ENCODE measurements around the gene KRT7. TPM values are rescaled to one million over a fixed set of nuclear protein-coding genes. Genes with fewer than 3 reads are reported as not detected.

Gene KRT7
- polyA plus RNA-seq, 1 of the 3 experiments (the other 2 are of a cell fraction): 5.4 TPM

DNA sequence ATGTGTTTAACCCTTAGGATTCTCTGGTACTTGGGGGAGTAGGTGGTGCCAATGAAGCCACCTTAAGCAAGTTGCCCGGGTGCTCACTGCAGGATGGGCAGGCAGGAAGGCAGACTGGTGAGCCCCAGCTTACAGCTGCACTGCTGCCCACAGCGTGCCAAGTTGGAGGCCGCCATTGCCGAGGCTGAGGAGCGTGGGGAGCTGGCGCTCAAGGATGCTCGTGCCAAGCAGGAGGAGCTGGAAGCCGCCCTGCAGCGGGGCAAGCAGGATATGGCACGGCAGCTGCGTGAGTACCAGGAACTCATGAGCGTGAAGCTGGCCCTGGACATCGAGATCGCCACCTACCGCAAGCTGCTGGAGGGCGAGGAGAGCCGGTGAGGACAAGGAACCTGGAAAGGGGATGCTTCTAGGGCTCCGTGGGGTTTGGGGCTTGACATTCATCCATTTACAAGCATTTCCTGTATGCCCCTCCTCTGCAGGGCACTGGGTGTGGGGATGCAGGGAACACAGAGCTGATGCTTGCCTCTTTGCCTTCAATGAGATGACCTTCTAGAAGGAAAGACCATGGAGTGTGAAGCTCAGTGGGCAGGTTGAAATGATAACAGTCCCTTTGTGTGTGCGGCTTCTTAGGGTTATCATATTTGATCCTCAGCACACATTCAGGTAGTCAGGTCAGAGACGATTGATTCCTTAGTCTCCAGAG, 12.4 kb downstream of the KRT7 start:
- no peaks in the 10 kb centered on the region for H3K27me3 ChIP-seq (ENCODE audit: insufficient read depth)
- TF ChIP-seq, protein P1, sequence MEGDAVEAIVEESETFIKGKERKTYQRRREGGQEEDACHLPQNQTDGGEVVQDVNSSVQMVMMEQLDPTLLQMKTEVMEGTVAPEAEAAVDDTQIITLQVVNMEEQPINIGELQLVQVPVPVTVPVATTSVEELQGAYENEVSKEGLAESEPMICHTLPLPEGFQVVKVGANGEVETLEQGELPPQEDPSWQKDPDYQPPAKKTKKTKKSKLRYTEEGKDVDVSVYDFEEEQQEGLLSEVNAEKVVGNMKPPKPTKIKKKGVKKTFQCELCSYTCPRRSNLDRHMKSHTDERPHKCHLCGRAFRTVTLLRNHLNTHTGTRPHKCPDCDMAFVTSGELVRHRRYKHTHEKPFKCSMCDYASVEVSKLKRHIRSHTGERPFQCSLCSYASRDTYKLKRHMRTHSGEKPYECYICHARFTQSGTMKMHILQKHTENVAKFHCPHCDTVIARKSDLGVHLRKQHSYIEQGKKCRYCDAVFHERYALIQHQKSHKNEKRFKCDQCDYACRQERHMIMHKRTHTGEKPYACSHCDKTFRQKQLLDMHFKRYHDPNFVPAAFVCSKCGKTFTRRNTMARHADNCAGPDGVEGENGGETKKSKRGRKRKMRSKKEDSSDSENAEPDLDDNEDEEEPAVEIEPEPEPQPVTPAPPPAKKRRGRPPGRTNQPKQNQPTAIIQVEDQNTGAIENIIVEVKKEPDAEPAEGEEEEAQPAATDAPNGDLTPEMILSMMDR (IDR thresholded peaks at IDR 0.05): no peak
- TF ChIP-seq TAF1 (IDR thresholded peaks at IDR 0.05; ENCODE audit: borderline replicate concordance, low read depth, low read length) (no peak), YY1 (IDR thresholded peaks at IDR 0.05; ENCODE audit: low read depth) (no peak), TEAD4 (IDR thresholded peaks at IDR 0.05; ENCODE audit: borderline replicate concordance, insufficient read depth) (no peak), FOXM1 (IDR thresholded peaks at IDR 0.05; ENCODE audit: low read depth) (no peak), GABPA (IDR thresholded peaks at IDR 0.05; ENCODE audit: low read depth) (no peak), POLR2AphosphoS5 (IDR thresholded peaks at IDR 0.05; ENCODE audit: low read depth, low read length) (no peak), RFX5 (IDR thresholded peaks at IDR 0.05; ENCODE audit: low read length) (no peak), MEF2A (IDR thresholded peaks at IDR 0.05; ENCODE audit: borderline replicate concordance, low read depth) (no peak)
- TF ChIP-seq, protein P2, sequence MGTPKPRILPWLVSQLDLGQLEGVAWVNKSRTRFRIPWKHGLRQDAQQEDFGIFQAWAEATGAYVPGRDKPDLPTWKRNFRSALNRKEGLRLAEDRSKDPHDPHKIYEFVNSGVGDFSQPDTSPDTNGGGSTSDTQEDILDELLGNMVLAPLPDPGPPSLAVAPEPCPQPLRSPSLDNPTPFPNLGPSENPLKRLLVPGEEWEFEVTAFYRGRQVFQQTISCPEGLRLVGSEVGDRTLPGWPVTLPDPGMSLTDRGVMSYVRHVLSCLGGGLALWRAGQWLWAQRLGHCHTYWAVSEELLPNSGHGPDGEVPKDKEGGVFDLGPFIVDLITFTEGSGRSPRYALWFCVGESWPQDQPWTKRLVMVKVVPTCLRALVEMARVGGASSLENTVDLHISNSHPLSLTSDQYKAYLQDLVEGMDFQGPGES (IDR thresholded peaks at IDR 0.05; ENCODE audit: low read depth, low read length): no peak
- WGBS (ENCODE audit: low lambda C conversion rate): 76% methylated on average over 19 of the region's 20 CpGs
- no peak for DNase-seq
- no peaks in the 10 kb centered on the region for H3K79me2 ChIP-seq (ENCODE audit: insufficient read depth)
- H3K9ac ChIP-seq: no peak overlapping the region
- H3K36me3 ChIP-seq (replicated peaks in 1 of 2; ENCODE audit: control insufficient read depth in 1 of 2, insufficient read depth in 2 of 2, low read length in 1 of 2): no peaks in the 10 kb centered on the region
- no peak overlapping the region for H2AFZ ChIP-seq (ENCODE audit: low read depth)
- no peaks in the 10 kb centered on the region for H3F3A ChIP-seq (replicated peaks; ENCODE audit: insufficient read depth)
- H3K4me2 ChIP-seq: no peak overlapping the region
- POLR2A ChIA-PET: no interaction called here
- H3K4me3 ChIP-seq (ENCODE audit: low read depth in 2 of 2, low read length in 1 of 2): no peak overlapping the region
- H3K27ac ChIP-seq (ENCODE audit: low read depth in 2 of 2, low read length in 1 of 2): no peak overlapping the region; a peak in 1 of 4 replicates
- CTCF ChIA-PET: interaction anchor here (0.8 to 3.5 kb wide), 17 partner anchors 11 to 88 kb away, joined by 3 to 15 read pairs (median 4); no protein-coding TSS in a partner anchor
- no peaks in the 10 kb centered on the region for H3K9me3 ChIP-seq
- H3K4me1 ChIP-seq (ENCODE audit: control insufficient read depth in 1 of 2, insufficient read depth in 2 of 2, low read depth in 1 of 2, low read length in 1 of 2): peaks cover 23 to 27% of the 10 kb centered on the region in 2 experiments; a peak in 3 of 4 replicates
- no peaks in the 10 kb centered on the region for H4K20me1 ChIP-seq (ENCODE audit: insufficient read depth)
- H3K9me2 ChIP-seq: no peaks in the 10 kb centered on the region

DNA sequence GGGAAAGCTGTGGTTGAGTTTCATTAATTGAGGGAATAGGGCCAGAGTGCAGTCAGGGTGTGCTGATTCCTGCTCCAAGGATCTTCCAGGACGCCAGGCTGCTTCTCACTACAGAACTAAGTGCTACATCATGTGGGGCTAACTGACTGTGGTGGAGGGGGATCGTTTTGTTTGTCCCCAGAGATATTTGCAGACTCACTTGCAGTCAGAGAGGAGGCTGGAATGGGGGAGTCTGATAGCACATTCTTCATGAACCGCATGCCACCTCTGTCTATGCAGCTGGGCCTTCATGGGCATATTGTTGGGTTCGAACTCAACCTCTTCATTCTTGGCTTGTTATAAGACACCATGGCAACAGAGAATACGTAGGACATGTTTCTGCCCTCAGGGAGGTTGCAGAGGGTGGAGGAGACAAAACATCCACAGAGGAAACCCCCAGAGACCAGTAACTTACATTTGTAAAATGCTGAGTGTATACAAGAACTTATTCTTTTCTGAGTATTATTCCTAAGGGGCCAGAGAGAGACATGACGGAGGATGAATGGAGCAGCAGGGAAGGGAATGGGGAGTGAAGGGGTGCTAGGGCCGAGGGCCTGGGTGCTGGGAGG, 13.0 kb downstream of the KRT7 start:
- Histone ChIP-seq H3K79me2 (ENCODE audit: insufficient read depth) (no peaks in the 10 kb centered on the region), H3K9ac (no peak overlapping the region), H3K4me3 (ENCODE audit: low read depth in 2 of 2, low read length in 1 of 2) (no peak overlapping the region), H2AFZ (ENCODE audit: low read depth) (no peak overlapping the region), H3K27me3 (ENCODE audit: insufficient read depth) (no peaks in the 10 kb centered on the region), H3K9me3 (no peaks in the 10 kb centered on the region), H3K27ac (ENCODE audit: low read depth in 2 of 2, low read length in 1 of 2) (no peak overlapping the region), H4K20me1 (ENCODE audit: insufficient read depth) (no peaks in the 10 kb centered on the region), H3K4me2 (no peak overlapping the region), H3K9me2 (no peaks in the 10 kb centered on the region), H3F3A (replicated peaks; ENCODE audit: insufficient read depth) (peaks cover under 1% of the 10 kb centered on the region), H3K36me3 (replicated peaks in 1 of 2; ENCODE audit: control insufficient read depth in 1 of 2, insufficient read depth in 2 of 2, low read length in 1 of 2) (no peaks in the 10 kb centered on the region), H3K4me1 (ENCODE audit: control insufficient read depth in 1 of 2, insufficient read depth in 2 of 2, low read depth in 1 of 2, low read length in 1 of 2) (peaks cover 23 to 27% of the 10 kb centered on the region in 2 experiments; a peak in 3 of 4 replicates)
- 74% methylated on average over 7 of the region's 7 CpGs for WGBS (ENCODE audit: low lambda C conversion rate)
- POLR2A ChIA-PET: no interaction called here
- no peak for DNase-seq
- CTCF ChIA-PET: interaction anchor here (1.0 to 3.5 kb wide), 7 partner anchors 9 to 60 kb away, joined by 3 to 15 read pairs (median 4); no protein-coding TSS in a partner anchor
- TF ChIP-seq MXI1 (IDR thresholded peaks at IDR 0.05; ENCODE audit: low read depth, low read length) (no peak), POLR2AphosphoS5 (IDR thresholded peaks at IDR 0.05; ENCODE audit: low read depth, low read length) (no peak), GATA2 (CRISPR knock-in tag; IDR thresholded peaks at IDR 0.05) (no peak), SIN3A (IDR thresholded peaks at IDR 0.05; ENCODE audit: borderline replicate concordance, low read depth, low read length) (no peak), EP300 (IDR thresholded peaks at IDR 0.05; ENCODE audit: borderline replicate concordance in 1 of 2, low read depth in 1 of 2, low read length in 1 of 2) (no peak)
- TF ChIP-seq, protein P2 (IDR thresholded peaks at IDR 0.05; ENCODE audit: low read depth, low read length): no peak
- TF ChIP-seq, protein P3, sequence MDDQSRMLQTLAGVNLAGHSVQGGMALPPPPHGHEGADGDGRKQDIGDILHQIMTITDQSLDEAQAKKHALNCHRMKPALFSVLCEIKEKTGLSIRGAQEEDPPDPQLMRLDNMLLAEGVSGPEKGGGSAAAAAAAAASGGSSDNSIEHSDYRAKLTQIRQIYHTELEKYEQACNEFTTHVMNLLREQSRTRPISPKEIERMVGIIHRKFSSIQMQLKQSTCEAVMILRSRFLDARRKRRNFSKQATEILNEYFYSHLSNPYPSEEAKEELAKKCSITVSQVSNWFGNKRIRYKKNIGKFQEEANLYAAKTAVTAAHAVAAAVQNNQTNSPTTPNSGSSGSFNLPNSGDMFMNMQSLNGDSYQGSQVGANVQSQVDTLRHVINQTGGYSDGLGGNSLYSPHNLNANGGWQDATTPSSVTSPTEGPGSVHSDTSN (IDR thresholded peaks at IDR 0.05): no peak
- TF ChIP-seq, protein P4, sequence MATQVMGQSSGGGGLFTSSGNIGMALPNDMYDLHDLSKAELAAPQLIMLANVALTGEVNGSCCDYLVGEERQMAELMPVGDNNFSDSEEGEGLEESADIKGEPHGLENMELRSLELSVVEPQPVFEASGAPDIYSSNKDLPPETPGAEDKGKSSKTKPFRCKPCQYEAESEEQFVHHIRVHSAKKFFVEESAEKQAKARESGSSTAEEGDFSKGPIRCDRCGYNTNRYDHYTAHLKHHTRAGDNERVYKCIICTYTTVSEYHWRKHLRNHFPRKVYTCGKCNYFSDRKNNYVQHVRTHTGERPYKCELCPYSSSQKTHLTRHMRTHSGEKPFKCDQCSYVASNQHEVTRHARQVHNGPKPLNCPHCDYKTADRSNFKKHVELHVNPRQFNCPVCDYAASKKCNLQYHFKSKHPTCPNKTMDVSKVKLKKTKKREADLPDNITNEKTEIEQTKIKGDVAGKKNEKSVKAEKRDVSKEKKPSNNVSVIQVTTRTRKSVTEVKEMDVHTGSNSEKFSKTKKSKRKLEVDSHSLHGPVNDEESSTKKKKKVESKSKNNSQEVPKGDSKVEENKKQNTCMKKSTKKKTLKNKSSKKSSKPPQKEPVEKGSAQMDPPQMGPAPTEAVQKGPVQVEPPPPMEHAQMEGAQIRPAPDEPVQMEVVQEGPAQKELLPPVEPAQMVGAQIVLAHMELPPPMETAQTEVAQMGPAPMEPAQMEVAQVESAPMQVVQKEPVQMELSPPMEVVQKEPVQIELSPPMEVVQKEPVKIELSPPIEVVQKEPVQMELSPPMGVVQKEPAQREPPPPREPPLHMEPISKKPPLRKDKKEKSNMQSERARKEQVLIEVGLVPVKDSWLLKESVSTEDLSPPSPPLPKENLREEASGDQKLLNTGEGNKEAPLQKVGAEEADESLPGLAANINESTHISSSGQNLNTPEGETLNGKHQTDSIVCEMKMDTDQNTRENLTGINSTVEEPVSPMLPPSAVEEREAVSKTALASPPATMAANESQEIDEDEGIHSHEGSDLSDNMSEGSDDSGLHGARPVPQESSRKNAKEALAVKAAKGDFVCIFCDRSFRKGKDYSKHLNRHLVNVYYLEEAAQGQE (IDR thresholded peaks at IDR 0.05; ENCODE audit: low read depth, low read length): no peak

Measured in SK-N-SH (cell line).